GM21367 (cell line): ENCODE data around the gene KLF3.

Experiments used
- ATAC-seq: cut with Tn5 transposase; IDR thresholded peaks from one replicate; pipeline ENCODE4 v1.9.1; 2021; ENCODE audit not compliant: unreplicated experiment

The KLF3 gene

GRCh38 chr4:38694330-38694729 is 30.3 kb downstream of the KLF3 start:
- no peak for ATAC-seq

GRCh38 chr4:38695809-38696208 is 31.8 kb downstream of the KLF3 start:
- ATAC-seq, result no peak

GRCh38 chr4:38696697-38697096 is 32.7 kb downstream of the KLF3 start:
- ATAC-seq, result no peak

GRCh38 chr4:38698176-38698575 is 34.2 kb downstream of the KLF3 start:
- no peak for ATAC-seq

- ATAC-seq, result no peak
Observed at GRCh38 chr4:38699112-38699511, 35.1 kb downstream of the KLF3 start.

- no peak for ATAC-seq
Observed at GRCh38 chr4:38703635-38704034, 39.6 kb downstream of the KLF3 start.

- ATAC-seq, result no peak
Observed at GRCh38 chr4:38704622-38705154, 40.7 kb downstream of the KLF3 start.

- no peak for ATAC-seq
Observed at GRCh38 chr4:38706301-38706700, 42.3 kb downstream of the KLF3 start.

GRCh38 chr4:38710053-38710452 is 46.1 kb downstream of the KLF3 start:
- no peak for ATAC-seq

- ATAC-seq, result no peak
Observed at GRCh38 chr4:38711066-38711465, 47.1 kb downstream of the KLF3 start.

- no peak for ATAC-seq
Observed at GRCh38 chr4:38715050-38715449, 51.1 kb downstream of the KLF3 start.

GRCh38 chr4:38716256-38716655 is 52.3 kb downstream of the KLF3 start:
- no peak for ATAC-seq

GRCh38 chr4:38717604-38718003 is 53.6 kb downstream of the KLF3 start:
- no peak for ATAC-seq

- ATAC-seq, result no peak
Observed at GRCh38 chr4:38723114-38723513, 59.1 kb downstream of the KLF3 start.

GRCh38 chr4:38723726-38724474 is 59.9 kb downstream of the KLF3 start:
- ATAC-seq, result no peak

GRCh38 chr4:38724475-38724808 is 60.4 kb downstream of the KLF3 start:
- ATAC-seq, result no peak

- ATAC-seq, result no peak
Observed at GRCh38 chr4:38728631-38729141, 64.7 kb downstream of the KLF3 start.

GRCh38 chr4:38730493-38730829 is 66.5 kb downstream of the KLF3 start:
- ATAC-seq, result no peak

- peak; percentile 81 for ATAC-seq
Observed at GRCh38 chr4:38730830-38731646, 67.0 kb downstream of the KLF3 start.

GRCh38 chr4:38733663-38734062 is 69.7 kb downstream of the KLF3 start:
- no peak for ATAC-seq

- ATAC-seq, result no peak
Observed at GRCh38 chr4:38734446-38734845, 70.4 kb downstream of the KLF3 start.

GRCh38 chr4:38734911-38735310 is 70.9 kb downstream of the KLF3 start:
- ATAC-seq, result no peak
